ENCODE results near the gene FERMT2. TPM values are rescaled to one million over a fixed set of nuclear protein-coding genes. Genes with fewer than 3 reads are reported as not detected.

The FERMT2 gene
- total and polyA plus RNA-seq, 2 experiments from 2014 or later, result 108 to 148 TPM

DNA sequence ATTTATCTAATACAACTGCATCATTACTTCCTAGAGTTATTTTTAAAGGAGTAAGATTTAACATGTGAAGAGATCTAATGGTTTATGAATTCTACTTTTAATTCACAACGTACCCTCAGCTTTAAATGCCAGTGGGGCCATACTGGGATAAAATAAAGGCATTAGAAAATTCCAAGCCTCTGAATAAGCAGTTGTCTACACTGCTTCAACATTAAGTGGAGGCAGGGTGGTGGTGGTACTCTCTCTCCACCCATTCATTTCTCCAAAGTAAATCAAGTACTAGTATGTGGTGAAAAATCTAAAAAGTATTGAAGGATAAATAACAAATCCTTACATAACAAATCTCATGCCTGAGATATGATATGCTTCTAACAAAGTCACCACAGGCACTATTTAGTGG is 52.4 kb downstream of the FERMT2 start:
- Mint-ChIP-seq H3K9me3 (no peaks in the 10 kb centered on the region), H3K36me3 (ENCODE audit: low read depth) (peaks cover 7% of the 10 kb centered on the region; the same call in 2 of the 3 replicates), H3K27me3 (ENCODE audit: insufficient read depth, low read depth, poor library complexity) (no peaks in the 10 kb centered on the region), H3K4me3 (no peak overlapping the region), H3K27ac (no peak overlapping the region), H3K4me1 (peaks cover 18% of the 10 kb centered on the region)
- peaks cover 3% of the 10 kb centered on the region; the same call in 1 of the 2 replicates for H4K20me1 ChIP-seq (replicated peaks; ENCODE audit: insufficient read depth)
- H3K27me3 ChIP-seq (ENCODE audit: insufficient read depth), result no peaks in the 10 kb centered on the region
- H2AFZ ChIP-seq, result no peak overlapping the region
- peaks cover 4% of the 10 kb centered on the region; the same call in 1 of the 2 replicates for H3F3A ChIP-seq (replicated peaks; ENCODE audit: low read depth)
- ATAC-seq, result no peak
- H3K79me2 ChIP-seq (replicated peaks; ENCODE audit: insufficient read depth), result peaks cover 83% of the 10 kb centered on the region
- no peak overlapping the region for H3K4me2 ChIP-seq
- TF ChIP-seq, protein P1, sequence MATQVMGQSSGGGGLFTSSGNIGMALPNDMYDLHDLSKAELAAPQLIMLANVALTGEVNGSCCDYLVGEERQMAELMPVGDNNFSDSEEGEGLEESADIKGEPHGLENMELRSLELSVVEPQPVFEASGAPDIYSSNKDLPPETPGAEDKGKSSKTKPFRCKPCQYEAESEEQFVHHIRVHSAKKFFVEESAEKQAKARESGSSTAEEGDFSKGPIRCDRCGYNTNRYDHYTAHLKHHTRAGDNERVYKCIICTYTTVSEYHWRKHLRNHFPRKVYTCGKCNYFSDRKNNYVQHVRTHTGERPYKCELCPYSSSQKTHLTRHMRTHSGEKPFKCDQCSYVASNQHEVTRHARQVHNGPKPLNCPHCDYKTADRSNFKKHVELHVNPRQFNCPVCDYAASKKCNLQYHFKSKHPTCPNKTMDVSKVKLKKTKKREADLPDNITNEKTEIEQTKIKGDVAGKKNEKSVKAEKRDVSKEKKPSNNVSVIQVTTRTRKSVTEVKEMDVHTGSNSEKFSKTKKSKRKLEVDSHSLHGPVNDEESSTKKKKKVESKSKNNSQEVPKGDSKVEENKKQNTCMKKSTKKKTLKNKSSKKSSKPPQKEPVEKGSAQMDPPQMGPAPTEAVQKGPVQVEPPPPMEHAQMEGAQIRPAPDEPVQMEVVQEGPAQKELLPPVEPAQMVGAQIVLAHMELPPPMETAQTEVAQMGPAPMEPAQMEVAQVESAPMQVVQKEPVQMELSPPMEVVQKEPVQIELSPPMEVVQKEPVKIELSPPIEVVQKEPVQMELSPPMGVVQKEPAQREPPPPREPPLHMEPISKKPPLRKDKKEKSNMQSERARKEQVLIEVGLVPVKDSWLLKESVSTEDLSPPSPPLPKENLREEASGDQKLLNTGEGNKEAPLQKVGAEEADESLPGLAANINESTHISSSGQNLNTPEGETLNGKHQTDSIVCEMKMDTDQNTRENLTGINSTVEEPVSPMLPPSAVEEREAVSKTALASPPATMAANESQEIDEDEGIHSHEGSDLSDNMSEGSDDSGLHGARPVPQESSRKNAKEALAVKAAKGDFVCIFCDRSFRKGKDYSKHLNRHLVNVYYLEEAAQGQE (IDR thresholded peaks at IDR 0.05; ENCODE audit: unreplicated experiment), result no peak
- TF ChIP-seq, protein P2, sequence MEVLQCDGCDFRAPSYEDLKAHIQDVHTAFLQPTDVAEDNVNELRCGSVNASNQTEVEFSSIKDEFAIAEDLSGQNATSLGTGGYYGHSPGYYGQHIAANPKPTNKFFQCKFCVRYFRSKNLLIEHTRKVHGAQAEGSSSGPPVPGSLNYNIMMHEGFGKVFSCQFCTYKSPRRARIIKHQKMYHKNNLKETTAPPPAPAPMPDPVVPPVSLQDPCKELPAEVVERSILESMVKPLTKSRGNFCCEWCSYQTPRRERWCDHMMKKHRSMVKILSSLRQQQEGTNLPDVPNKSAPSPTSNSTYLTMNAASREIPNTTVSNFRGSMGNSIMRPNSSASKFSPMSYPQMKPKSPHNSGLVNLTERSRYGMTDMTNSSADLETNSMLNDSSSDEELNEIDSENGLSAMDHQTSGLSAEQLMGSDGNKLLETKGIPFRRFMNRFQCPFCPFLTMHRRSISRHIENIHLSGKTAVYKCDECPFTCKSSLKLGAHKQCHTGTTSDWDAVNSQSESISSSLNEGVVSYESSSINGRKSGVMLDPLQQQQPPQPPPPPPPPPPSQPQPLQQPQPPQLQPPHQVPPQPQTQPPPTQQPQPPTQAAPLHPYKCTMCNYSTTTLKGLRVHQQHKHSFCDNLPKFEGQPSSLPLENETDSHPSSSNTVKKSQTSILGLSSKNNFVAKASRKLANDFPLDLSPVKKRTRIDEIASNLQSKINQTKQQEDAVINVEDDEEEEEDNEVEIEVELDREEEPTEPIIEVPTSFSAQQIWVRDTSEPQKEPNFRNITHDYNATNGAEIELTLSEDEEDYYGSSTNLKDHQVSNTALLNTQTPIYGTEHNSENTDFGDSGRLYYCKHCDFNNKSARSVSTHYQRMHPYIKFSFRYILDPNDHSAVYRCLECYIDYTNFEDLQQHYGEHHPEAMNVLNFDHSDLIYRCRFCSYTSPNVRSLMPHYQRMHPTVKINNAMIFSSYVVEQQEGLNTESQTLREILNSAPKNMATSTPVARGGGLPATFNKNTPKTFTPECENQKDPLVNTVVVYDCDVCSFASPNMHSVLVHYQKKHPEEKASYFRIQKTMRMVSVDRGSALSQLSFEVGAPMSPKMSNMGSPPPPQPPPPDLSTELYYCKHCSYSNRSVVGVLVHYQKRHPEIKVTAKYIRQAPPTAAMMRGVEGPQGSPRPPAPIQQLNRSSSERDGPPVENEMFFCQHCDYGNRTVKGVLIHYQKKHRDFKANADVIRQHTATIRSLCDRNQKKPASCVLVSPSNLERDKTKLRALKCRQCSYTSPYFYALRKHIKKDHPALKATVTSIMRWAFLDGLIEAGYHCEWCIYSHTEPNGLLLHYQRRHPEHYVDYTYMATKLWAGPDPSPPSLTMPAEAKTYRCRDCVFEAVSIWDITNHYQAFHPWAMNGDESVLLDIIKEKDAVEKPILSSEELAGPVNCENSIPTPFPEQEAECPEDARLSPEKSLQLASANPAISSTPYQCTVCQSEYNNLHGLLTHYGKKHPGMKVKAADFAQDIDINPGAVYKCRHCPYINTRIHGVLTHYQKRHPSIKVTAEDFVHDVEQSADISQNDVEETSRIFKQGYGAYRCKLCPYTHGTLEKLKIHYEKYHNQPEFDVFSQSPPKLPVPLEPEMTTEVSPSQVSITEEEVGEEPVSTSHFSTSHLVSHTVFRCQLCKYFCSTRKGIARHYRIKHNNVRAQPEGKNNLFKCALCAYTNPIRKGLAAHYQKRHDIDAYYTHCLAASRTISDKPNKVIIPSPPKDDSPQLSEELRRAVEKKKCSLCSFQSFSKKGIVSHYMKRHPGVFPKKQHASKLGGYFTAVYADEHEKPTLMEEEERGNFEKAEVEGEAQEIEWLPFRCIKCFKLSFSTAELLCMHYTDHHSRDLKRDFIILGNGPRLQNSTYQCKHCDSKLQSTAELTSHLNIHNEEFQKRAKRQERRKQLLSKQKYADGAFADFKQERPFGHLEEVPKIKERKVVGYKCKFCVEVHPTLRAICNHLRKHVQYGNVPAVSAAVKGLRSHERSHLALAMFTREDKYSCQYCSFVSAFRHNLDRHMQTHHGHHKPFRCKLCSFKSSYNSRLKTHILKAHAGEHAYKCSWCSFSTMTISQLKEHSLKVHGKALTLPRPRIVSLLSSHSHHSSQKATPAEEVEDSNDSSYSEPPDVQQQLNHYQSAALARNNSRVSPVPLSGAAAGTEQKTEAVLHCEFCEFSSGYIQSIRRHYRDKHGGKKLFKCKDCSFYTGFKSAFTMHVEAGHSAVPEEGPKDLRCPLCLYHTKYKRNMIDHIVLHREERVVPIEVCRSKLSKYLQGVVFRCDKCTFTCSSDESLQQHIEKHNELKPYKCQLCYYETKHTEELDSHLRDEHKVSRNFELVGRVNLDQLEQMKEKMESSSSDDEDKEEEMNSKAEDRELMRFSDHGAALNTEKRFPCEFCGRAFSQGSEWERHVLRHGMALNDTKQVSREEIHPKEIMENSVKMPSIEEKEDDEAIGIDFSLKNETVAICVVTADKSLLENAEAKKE (CRISPR knock-in tag; IDR thresholded peaks at IDR 0.05), result no peak
- TF ChIP-seq ETS1 (IDR thresholded peaks at IDR 0.05) (no peak), NANOG (IDR thresholded peaks at IDR 0.05; ENCODE audit: borderline replicate concordance) (no peak), EZH2 (IDR thresholded peaks at IDR 0.05; ENCODE audit: low read depth, unreplicated experiment) (no peak), STAT1 (IDR thresholded peaks at IDR 0.05; ENCODE audit: unreplicated experiment) (no peak), POLR2AphosphoS5 (IDR thresholded peaks at IDR 0.05; ENCODE audit: low read depth) (no peak), EZH2phosphoT487 (IDR thresholded peaks at IDR 0.05; ENCODE audit: unreplicated experiment) (no peak), CREB1 (CRISPR knock-in tag; IDR thresholded peaks at IDR 0.05; ENCODE audit: low read depth) (no peak)
- TF ChIP-seq, protein P3, sequence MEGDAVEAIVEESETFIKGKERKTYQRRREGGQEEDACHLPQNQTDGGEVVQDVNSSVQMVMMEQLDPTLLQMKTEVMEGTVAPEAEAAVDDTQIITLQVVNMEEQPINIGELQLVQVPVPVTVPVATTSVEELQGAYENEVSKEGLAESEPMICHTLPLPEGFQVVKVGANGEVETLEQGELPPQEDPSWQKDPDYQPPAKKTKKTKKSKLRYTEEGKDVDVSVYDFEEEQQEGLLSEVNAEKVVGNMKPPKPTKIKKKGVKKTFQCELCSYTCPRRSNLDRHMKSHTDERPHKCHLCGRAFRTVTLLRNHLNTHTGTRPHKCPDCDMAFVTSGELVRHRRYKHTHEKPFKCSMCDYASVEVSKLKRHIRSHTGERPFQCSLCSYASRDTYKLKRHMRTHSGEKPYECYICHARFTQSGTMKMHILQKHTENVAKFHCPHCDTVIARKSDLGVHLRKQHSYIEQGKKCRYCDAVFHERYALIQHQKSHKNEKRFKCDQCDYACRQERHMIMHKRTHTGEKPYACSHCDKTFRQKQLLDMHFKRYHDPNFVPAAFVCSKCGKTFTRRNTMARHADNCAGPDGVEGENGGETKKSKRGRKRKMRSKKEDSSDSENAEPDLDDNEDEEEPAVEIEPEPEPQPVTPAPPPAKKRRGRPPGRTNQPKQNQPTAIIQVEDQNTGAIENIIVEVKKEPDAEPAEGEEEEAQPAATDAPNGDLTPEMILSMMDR (conservative IDR thresholded peaks at IDR 0.05; ENCODE audit: low read depth in 2 of 2), result no peak
- H3K9me2 ChIP-seq (ENCODE audit: insufficient read depth), result no peaks in the 10 kb centered on the region
- peak overlapping the region; percentile 24; the same call in 1 of the 2 replicates for H3K27ac ChIP-seq (ENCODE audit: low read depth)
- no peaks in the 10 kb centered on the region for H3K36me3 ChIP-seq (ENCODE audit: insufficient read depth)
- no peak for DNase-seq (ENCODE audit: low spot score)
- no peak overlapping the region for H3K4me3 ChIP-seq
- peaks cover 8% of the 10 kb centered on the region for H3K4me1 ChIP-seq (ENCODE audit: insufficient read depth)

All from GM23338 (cell line).